HG03354 (cell line): ENCODE results near the gene PIR.
A peak's percentile ranks its signal among the peaks of the same experiment; 100 is the strongest.

ENCODE experiments used
- ATAC-seq: cut with Tn5 transposase; IDR thresholded peaks from one replicate; pipeline ENCODE4 v1.9.1; 2021; ENCODE audit warnings: mild to moderate bottlenecking; ENCODE audit not compliant: unreplicated experiment, poor library complexity, severe bottlenecking

The PIR gene

GRCh38 chrX:15496824-15497223 is 3.7 kb upstream of the PIR start:
- no peak for ATAC-seq

- no peak for ATAC-seq
Observed at GRCh38 chrX:15495801-15496200, 2.7 kb upstream of the PIR start.

- ATAC-seq: no peak
Observed at GRCh38 chrX:15492469-15492868, 664 bp downstream of the PIR start.

- ATAC-seq: no peak
Observed at GRCh38 chrX:15483891-15484290, 9.2 kb downstream of the PIR start.

- ATAC-seq: no peak
Observed at GRCh38 chrX:15475486-15475885, 17.6 kb downstream of the PIR start.

GRCh38 chrX:15475021-15475420 is 18.1 kb downstream of the PIR start:
- ATAC-seq: no peak

GRCh38 chrX:15474028-15474427 is 19.1 kb downstream of the PIR start:
- ATAC-seq: no peak

GRCh38 chrX:15472531-15472930 is 20.6 kb downstream of the PIR start:
- no peak for ATAC-seq

GRCh38 chrX:15471028-15471427 is 22.1 kb downstream of the PIR start:
- peak; percentile 86 for ATAC-seq

- no peak for ATAC-seq
Observed at GRCh38 chrX:15469613-15470012, 23.5 kb downstream of the PIR start.

GRCh38 chrX:15468036-15468435 is 25.1 kb downstream of the PIR start:
- ATAC-seq: no peak

- no peak for ATAC-seq
Observed at GRCh38 chrX:15465896-15466651, 27.1 kb downstream of the PIR start.

GRCh38 chrX:15465347-15465746 is 27.8 kb downstream of the PIR start:
- ATAC-seq: peak; percentile 80

GRCh38 chrX:15464704-15465103 is 28.4 kb downstream of the PIR start:
- ATAC-seq: no peak

GRCh38 chrX:15451913-15452312 is 41.2 kb downstream of the PIR start:
- ATAC-seq: no peak

GRCh38 chrX:15448010-15448639 is 45.0 kb downstream of the PIR start:
- no peak for ATAC-seq

- no peak for ATAC-seq
Observed at GRCh38 chrX:15441464-15441863, 51.7 kb downstream of the PIR start.

- peak; percentile 69 for ATAC-seq
Observed at GRCh38 chrX:15438332-15438731, 54.8 kb downstream of the PIR start.

- ATAC-seq: no peak
Observed at GRCh38 chrX:15437724-15438123, 55.4 kb downstream of the PIR start.

GRCh38 chrX:15435836-15436619 is 57.1 kb downstream of the PIR start:
- no peak for ATAC-seq

- no peak for ATAC-seq
Observed at GRCh38 chrX:15434205-15434604, 58.9 kb downstream of the PIR start.
